WI38 (cell line): ENCODE data around the gene MINPP1.
"Not testable (repeated sequence)": the region's sequence is repeated elsewhere in the genome, so short reads cannot be mapped to it uniquely, and the experiment has no call there.

Source experiments
- H3K4me3 ChIP-seq: 2 replicates; pipeline ENCODE4 v1.5.1; 2011; ENCODE audit warnings: low read depth, mild to moderate bottlenecking, control low read depth, low read length
- CTCF ChIP-seq: IDR thresholded peaks from 2 replicates; pipeline ENCODE4 v1.5.1; 2012; ENCODE audit warnings: low read depth, mild to moderate bottlenecking, control low read depth, low read length

The MINPP1 gene

GRCh38 chr10:87580016-87580415, 75.3 kb downstream of the MINPP1 start:
- TF ChIP-seq CTCF, result no peak
- no peak overlapping the region for H3K4me3 ChIP-seq

- no peak for TF ChIP-seq CTCF
- no peak overlapping the region for H3K4me3 ChIP-seq
Measured at GRCh38 chr10:87585565-87586514, 81.1 kb downstream of the MINPP1 start.

GRCh38 chr10:87589645-87590051, 85.0 kb downstream of the MINPP1 start:
- TF ChIP-seq CTCF, result no peak
- no peak overlapping the region for H3K4me3 ChIP-seq

- no peak for TF ChIP-seq CTCF
- H3K4me3 ChIP-seq, result no peak overlapping the region
Measured at GRCh38 chr10:87590705-87591588, 86.3 kb downstream of the MINPP1 start.

GRCh38 chr10:87591589-87591886, 86.8 kb downstream of the MINPP1 start:
- no peak for TF ChIP-seq CTCF
- no peak overlapping the region for H3K4me3 ChIP-seq

- H3K4me3 ChIP-seq, result not testable (repeated sequence)
Measured at GRCh38 chr10:87592920-87593319, 88.2 kb downstream of the MINPP1 start.

GRCh38 chr10:87593702-87594101, 89.0 kb downstream of the MINPP1 start:
- TF ChIP-seq CTCF, result no peak

More at GRCh38 chr10:87593702-87594101, 89.0 kb downstream of the MINPP1 start:
- no peak overlapping the region for H3K4me3 ChIP-seq
